NCI-H187 treated with DMSO at 0.1 percent for 48 hours (cell line): ENCODE measurements around the gene ARPP21.
"Not testable (repeated sequence)": the region's sequence is repeated elsewhere in the genome, so short reads cannot be mapped to it uniquely, and the experiment has no call there.

ENCODE experiments used
- DNase-seq: peaks from one replicate; lab custom pipeline; 2025; lab: John Stamatoyannopoulos, UW

Gene ARPP21

DNA sequence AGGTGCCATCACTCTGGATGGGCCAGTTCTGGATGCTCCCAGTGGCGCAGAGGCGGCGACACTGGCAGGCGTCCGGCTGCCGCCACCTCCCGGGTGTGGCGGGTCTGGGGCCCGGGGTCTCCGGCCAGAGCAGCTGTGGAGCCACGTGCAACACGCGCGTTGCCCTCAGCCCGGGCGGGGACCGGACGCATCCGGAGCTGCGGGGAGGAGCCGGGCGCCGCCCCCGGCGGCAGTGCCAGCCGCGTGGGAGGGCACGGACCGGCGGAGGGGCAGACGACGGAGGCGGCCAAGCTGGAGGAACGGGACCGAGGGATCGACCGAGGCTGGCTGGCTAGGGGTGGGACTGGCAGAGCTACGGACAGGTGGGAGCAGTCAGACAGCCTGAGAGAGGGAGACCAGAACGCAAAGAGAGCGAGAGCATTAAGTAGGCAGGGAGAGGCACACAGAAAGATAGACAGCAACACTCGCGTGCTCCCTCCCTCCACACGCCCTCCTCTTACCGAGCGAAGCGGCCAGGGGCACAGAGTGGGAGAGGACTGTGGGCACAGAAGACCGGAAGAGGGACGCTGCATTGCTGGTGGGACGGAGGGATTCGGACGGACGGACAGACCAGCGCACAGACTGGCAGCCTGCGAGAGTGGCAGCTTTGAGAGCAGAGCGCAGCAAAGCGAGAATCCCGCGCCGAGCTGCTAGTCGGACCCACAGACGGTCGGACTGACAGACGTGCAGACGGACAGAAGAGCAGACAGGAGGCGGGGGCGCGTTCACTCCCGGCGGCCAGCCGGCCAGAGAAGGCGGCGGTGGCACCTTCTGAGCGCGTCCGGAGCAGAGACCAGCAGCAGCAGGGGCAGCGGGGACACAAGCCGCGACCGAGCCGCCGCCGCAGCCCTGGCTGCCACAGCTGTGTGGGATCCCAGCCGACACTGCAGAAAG is at the start of gene ARPP21:
ARPP21 (plus strand) TSS at position 272 of the 933 bp plus-strand sequence. CDS start 42,227 bp downstream, outside the sequence.
- no peak for DNase-seq

DNA sequence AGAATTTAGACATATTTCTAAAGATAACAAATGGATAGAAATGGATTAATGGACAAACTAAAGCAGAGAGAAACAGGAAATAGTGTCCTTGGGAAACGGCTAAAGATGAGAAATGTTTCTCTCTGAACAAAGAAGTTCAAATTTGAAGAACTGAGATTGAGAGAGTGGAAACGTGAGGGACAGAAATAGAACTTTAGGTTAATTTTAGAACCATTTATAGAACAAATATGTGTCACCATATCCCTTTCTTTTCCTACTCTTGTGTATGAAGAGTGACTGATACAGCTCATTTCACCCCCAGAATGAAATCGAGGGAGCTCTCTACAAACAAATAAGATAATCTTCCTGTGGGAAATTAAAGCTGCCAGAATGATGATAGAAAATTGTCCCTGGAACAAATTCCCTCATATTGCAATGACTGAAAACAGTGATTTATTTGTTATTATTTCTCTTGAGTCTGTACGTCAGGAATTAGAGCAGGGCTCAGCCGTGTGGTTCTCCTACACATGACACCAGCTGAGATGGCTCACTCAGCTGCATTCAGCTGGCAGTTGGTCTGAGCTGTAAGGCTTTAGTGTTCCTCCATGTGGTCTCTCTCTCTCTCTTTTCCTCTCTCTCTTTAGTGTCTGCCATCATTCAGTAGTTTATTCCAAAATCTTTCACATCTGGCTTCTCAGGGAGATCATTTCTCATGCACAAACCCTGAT is 46.6 kb upstream of the ARPP21 start:
- DNase-seq = no peak

DNA sequence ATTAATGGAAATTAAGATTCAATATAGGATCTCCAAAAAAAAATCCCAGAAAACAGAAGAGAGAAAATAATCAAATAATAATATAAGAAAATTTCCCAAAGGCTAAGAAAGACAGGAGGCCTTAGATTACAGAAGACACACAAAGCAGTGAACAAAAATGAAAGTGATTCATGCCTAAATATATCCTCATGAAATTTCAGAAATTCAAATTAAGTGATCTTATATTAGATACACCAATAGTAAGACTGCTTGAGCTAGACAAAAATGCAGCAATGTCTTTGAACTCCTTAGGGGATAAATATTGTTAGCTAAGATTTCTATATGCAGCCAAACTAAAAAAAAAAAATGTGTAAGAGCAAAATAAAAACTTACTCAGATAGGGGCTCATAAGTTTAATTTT is 44.6 kb upstream of the ARPP21 start:
- no peak for DNase-seq

DNA sequence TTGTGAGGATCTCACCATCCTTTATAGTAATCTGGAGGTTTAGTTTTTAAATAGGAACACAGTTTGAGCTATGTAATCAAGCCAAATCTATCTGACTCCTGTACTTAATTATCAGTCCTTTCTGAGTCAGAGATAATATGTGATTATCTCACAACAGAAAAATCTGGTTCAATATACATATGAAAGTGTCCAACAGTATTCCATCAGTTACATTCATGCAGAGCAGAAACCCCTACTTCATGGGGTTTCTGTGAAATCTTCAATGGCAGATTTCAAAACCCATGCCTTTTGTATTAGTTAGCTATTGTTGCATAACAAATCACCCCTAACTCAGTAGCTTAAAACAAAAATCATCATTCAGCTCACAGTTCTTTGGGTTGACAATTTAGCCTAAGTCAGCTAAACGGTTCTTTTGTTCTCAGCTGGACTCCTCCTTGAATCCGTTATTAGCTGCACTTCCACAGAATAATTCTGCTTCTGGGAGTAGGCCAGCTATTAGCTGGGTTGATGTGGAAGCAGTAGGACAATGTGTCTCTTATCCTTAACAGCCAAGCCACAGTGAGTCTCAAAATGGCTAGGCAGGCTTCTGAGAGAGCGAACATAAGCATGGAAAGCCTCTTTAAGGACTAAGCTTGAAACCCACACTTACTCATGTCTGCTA is 42.9 kb upstream of the ARPP21 start:
- no peak for DNase-seq

DNA sequence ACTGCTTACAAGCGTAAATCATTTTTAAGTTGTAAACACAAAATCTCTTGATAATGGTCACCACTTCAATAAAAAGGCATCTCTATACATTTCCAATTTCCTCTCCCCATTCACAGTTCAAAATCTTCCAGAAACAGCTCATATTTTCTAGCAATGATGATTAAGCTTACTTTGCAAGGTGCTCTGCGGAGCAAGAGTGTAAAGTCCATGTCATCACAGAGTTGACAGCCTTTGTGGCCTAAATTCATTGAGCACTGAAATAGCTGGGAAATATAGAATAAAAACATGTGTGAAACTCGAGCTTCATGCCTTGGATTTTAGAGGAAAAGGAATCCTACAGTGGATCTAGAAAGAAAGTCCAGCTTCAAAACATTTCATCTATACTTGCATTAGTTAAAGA is 41.8 kb upstream of the ARPP21 start:
- DNase-seq = no peak

DNA sequence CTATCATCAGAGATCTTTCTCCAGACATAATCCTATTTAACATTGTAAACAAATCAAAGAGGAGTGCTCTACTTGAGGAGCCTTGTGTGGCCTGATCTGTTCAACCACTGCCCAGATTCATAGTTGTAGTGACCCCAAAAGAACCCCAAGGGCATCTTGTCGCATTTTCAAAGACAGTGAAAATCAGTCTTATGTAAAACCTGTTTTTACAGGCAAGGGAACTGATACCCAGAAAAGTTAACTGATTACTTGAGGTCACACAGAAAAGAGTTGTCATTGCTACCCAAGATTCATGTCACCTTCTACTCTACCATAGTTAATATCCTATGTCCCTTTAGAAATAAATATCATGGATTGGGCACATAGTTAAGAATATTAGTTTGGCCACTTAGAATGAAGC is 40.5 kb upstream of the ARPP21 start:
- no peak for DNase-seq

DNA sequence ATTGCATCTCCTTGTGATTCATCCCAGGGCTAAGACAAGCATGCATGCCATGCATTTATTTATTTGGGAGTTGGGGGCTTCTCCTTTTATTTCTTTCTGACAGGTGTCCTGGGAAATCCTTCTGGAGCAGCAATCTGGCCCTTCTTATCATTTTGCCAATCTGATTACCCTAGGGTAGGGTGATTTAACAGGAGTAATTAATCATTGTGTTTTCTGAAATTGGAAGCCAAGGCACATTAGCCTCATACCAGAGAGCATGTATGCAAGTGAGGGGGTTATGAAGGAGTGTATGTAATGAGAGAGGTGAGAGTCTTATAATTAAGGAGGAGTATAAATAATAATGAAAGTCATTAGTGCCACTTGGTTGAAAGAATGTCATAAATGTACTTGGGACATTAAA is 37.4 kb upstream of the ARPP21 start:
- DNase-seq = no peak

DNA sequence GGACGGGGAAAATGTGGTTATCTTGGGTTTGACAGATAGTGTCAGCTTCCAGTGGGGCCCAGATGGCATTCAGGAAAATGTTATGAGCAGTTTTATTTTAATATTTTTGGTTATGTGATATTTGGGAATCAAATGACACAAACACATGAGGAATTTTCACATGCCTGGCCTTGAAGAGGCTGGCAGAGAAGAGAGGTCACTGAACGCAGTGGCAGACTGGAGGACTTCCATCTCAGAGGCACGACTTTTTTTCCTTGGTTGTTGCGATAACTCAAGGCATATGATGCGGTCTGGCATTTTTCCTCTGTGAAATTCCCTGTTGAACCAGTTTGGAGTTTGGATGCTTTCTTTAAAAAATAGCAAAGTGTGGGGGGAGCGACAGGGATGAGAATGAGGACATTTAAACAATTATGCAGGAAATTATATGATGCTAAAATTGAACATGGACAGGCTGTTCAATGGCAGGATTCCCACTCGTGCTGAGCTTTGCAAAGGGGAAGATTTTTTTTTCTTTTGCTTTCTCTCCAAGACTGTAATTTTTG is 36.9 kb upstream of the ARPP21 start:
- no peak for DNase-seq

DNA sequence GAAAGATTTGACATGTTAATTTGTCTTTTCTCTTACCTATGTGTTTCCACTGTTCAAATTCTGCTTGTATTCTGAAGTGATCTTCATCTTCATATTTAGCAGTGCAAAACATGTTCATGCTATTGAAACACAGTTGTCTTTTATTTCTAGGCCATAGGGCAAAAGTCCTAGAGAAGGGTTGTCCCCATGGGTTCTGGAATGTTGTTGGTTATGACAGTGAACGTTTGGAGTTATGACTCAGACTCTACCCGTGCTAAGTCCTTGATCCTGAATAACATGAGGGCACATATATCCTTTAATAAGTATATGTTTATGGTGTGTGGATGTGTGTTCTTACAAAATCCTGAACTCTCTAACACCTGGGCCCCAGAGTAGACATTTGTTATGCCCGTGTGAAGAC is 23.0 kb upstream of the ARPP21 start:
- no peak for DNase-seq

DNA sequence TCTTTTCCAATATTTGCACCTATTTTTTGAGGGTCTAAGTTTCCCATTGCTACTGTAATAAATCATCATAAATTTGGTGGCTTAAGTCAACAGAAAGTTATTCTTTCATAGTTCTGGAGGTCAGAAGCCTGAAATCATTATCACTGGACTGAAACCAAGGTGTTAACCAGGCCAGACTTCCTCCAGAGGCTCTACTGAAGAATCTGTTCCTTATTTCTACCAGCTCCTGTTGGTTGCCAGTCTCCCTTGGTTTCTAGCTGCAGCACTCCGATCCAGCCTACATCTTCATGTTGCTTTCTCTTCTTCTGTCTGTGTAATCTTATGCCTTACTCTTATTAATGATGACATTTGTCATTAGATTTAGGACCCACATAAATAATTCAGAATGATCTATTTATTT is 22.0 kb upstream of the ARPP21 start:
- DNase-seq = no peak

DNA sequence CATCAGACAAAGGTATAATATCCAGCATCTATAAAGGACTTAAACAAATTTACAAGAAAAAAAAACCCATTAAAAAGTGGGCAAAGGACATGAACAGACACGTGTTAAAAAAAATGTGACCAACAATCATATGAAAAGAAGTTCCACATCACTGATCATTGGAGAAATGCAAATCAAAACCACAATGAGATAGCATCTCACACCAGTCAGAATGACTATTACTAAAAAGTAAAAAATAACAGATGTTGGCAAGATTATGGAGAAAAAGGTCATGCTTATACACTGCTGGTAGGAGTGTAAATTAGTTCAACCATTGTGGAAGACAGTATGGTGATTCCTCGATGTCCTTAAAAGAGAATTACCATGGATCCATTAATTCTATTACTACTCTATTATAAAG is 19.1 kb upstream of the ARPP21 start:
- not testable (repeated sequence) for DNase-seq

DNA sequence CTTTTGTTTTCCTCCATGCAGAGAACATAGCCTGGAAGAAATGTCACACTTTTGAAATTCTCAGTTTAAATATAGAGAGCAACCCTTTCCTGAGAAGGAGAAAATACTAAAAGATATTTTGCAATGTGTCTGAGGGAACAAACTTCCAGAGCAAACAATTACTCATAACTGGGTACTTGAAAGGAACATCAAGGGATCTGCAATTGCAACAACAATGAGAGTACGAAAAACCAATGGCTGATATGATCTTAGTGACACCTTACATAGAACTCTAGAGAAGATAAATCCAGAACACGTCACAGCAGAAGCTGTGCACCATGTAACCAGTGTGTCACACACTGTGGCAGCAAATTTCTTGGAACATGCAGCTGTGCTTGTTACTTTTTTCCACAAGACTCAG is 14.6 kb upstream of the ARPP21 start:
- no peak for DNase-seq

DNA sequence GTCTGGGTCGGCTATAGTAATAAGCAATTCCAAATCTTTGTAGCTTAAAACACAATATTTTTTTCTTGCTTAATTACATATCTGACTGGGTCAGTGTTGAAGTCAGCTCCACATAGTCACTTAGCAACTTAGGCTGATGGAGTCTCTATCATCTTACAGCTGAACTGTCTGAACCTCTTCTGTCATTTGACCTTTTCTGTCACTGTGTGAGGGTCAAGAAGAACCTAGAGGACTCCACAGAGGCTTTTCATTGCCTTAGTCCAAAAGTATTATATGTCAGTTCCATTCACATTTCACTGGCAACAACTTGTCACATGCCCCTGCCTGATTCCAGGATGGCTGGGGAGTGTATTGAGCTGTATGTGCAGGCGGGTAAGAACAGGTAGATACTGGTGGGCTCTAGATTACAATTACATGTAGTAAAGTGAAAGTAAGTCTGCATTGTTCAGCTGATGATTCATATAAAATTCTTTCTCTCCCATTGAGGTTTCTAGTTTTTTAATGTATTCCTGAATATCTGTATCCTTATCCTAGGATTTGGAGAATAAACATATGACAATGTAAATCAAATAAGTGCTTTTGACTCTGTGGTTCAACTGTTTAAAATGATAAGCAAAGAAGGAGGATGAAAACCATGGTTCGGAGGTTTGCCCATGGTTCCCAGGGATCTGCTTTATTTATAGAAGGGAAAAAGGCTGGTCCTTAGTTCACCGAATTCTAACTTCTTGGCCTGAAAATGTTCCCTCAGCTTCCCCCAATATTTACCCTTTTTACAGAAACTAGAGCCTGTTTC is 5.8 kb upstream of the ARPP21 start:
- DNase-seq = no peak

DNA sequence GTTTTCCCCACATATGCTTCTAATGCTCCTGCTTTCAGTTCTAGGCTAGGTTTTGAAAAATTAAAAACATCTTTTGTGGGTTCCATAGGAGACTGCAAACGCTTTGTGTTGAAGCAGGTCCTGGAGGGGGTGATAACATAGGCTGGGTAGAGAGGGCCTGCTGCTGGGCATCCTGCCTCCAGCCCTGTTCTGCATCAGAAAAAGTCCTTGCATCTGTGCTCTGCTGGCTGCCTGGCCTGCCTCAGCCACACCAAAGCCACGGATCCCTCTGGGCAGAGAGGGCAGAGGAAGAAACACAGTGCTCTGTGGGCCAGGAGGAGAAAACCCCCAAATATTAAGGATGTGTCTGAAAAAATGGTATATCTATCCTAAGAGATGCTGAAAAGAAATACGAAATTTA is 3.9 kb upstream of the ARPP21 start:
- no peak for DNase-seq

DNA sequence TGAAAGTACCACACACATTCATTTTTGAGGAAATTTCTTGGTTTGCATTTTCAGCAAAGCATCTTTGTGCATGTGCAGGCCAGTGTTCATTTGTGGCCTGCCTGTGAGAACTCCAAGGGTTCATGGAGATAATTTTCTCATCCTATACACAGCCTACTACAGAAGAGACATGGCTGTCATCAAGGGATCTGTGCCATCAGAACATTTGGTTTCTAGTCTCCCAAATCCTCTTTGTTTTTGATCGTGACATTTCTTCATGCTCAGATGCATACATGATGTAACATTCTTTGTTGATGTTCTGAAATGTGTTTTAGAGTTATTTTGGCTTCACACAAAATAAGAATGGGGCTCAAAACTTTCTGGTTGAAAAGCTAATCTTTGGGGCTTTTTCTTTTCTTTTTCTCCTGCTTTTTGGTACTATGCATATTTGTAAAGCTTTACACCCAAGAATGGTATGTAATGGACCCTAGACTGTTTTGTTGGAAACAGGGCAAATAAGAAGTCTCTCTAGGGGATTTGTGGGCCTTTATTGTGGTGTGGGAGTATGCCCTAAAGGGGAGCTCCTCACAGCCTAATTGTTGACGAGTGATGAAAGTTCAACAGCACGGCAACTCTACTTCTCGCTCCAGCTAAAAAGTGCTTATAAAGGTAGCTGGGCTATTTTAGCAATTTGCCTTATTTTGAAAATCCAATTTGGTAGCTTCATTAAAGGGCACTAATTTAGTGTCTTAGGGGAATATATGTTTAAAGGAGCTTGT is 3.2 kb upstream of the ARPP21 start:
- DNase-seq = no peak

DNA sequence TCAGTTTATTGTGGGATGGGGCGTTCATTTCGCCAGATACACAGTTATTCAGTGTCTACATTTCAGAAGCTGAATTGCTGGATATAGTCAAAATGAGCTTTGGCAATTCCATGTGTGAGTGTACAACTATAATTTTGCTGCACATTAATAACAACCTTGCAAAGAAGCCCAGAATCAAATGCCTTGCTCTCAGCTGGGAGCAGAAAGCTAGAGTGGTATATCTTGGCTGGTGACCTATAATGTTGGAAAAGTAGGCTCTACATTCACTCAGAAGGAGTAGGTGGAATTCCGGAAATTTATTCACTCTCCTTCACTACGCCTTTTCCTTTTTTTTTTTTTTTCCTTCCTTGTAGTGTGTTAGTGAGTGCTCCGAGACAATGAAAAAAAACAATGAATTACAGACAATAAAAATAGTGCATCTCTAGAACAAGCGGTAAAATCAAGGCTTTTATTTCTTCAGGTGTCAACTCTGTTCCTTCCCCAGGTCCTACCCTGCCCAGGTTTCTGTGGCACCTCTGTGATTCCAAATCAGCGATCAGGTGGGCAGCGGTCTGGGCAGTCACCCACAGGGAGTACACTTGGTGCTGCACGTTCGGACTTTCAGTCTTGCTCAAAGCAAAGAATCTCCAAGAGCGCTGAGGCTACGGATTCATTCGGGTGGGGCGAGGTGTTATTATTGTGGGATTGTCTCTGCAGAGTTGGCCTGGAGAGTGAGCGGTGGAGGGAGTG is 910 bp upstream of the ARPP21 start:
- DNase-seq = no peak

DNA sequence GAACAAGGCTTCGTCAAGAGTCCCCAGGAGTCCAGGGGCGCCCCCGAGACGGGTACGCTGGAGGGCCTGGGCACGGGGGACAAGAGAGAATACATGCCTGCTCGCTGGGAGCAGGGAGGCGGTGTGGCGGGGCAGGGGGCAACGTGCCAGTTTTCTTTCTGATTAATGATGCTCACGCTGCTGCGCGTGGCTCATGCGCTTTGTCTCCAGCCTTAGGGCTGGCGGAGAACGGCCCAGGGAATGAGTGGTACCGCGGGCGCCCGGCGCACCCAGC is 408 bp upstream of the ARPP21 start:
- DNase-seq = no peak

DNA sequence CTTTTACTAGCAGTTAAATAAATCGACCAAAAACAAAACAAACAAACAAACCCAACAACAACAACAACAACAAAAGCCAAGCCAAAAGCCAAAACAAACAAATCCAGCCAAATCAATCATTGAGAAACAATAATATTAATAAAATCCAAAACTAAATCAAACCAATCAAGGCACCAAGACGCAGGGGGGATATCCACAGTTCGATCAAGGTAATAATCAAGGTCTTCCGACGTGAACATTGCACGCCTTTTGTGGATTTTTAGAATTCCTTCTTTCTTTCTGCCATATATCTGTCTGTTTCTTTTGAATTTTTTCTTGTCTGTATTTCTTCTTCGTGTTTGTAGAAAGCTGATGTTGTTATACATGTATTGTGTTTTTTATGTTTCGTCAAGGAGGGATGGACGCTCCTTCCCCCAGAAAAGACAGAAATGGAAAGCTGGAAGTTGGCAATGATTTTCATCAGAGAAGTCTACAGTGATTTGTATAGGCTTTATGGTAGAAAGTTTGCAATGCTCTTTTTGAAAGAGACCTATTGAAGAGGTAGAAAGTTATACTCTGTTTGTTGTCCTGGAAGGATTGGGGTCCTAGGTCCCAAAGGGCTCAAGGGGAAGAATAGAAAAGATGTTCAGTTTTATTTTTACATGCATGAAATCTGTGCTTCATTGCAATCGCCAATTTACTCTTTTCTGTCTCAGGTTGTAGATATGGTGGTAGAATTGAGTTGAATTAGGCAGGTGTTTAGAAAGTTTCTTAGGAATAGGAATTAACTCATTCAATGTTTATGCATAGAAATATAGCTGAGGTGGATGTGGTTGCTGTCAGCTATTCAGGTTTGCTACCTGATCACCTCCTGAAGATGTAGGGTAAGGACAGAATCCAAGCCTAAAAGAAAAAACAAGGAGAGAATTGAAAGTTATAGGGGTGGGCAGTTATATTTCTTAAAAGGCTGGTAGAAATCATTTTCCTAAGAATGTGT is 1.2 kb downstream of the ARPP21 start:
- DNase-seq = no peak

DNA sequence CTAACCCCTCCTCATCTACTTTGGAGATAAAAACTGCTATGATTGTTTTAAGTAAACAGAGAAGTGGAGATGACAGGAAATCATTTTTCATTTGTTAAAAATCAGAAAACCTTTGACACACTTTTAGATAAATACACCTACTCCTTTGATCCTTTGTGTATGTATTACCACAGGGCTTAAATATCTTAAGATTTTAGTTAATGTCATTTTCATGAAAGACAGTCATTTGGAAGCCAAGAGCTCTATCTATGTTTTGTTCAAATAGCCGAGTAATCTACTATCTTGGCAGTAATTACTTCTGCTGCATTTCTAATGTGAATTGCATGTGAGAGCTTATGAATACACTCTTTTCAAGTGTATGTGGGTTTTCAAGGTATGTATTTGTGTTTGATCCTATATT is 2.0 kb downstream of the ARPP21 start:
- no peak for DNase-seq
